ENCODE measurements around the gene RABGAP1L.
"Not testable (repeated sequence)": the region's sequence is repeated elsewhere in the genome, so short reads cannot be mapped to it uniquely, and the experiment has no call there.

RABGAP1L gene

GRCh38 chr1:174617905-174618304 is 458.6 kb downstream of the RABGAP1L start:
- not testable (repeated sequence) for DNase-seq

GRCh38 chr1:174623324-174624035 is 464.2 kb downstream of the RABGAP1L start:
- no peak for DNase-seq

GRCh38 chr1:174626031-174627025 is 467.0 kb downstream of the RABGAP1L start:
- peak; percentile 87 for DNase-seq

- DNase-seq, result no peak
Measured at GRCh38 chr1:174637487-174637886, 478.2 kb downstream of the RABGAP1L start.

GRCh38 chr1:174639461-174639860 is 480.1 kb downstream of the RABGAP1L start:
- DNase-seq, result no peak

- no peak for DNase-seq
Measured at GRCh38 chr1:174640783-174641182, 481.5 kb downstream of the RABGAP1L start.

GRCh38 chr1:174642393-174642792 is 483.1 kb downstream of the RABGAP1L start:
- DNase-seq, result no peak

- no peak for DNase-seq
Measured at GRCh38 chr1:174643206-174643605, 483.9 kb downstream of the RABGAP1L start.

- DNase-seq, result not testable (repeated sequence)
Measured at GRCh38 chr1:174649572-174649971, 490.3 kb downstream of the RABGAP1L start.

- DNase-seq, result peak; percentile 43
Measured at GRCh38 chr1:174652569-174653280, 493.4 kb downstream of the RABGAP1L start.

- no peak for DNase-seq
Measured at GRCh38 chr1:174654560-174654959, 495.2 kb downstream of the RABGAP1L start.

- DNase-seq, result no peak
Measured at GRCh38 chr1:174656409-174657059, 497.2 kb downstream of the RABGAP1L start.

- no peak for DNase-seq
Measured at GRCh38 chr1:174657411-174657810, 498.1 kb downstream of the RABGAP1L start.

GRCh38 chr1:174657893-174658292 is 498.6 kb downstream of the RABGAP1L start:
- DNase-seq, result no peak

- no peak for DNase-seq
Measured at GRCh38 chr1:174659823-174660222, 500.5 kb downstream of the RABGAP1L start.

GRCh38 chr1:174660476-174660875 is 501.2 kb downstream of the RABGAP1L start:
- DNase-seq, result no peak

- DNase-seq, result peak; percentile 5
Measured at GRCh38 chr1:174663358-174663757, 504.0 kb downstream of the RABGAP1L start.

- no peak for DNase-seq
Measured at GRCh38 chr1:174666248-174666647, 506.9 kb downstream of the RABGAP1L start.

GRCh38 chr1:174671826-174672225 is 512.5 kb downstream of the RABGAP1L start:
- no peak for DNase-seq

- DNase-seq, result no peak
Measured at GRCh38 chr1:174676856-174677255, 517.5 kb downstream of the RABGAP1L start.

GRCh38 chr1:174678657-174679056 is 519.3 kb downstream of the RABGAP1L start:
- no peak for DNase-seq

- DNase-seq, result peak; percentile 18
Measured at GRCh38 chr1:174680101-174680500, 520.8 kb downstream of the RABGAP1L start.

All from NCI-H69 (cell line).